GM21423 (cell line): Measurements from ENCODE around the gene UBP1.

Experiments used
- ATAC-seq: cut with Tn5 transposase; IDR thresholded peaks from one replicate; pipeline ENCODE4 v1.9.1; 2021; ENCODE audit warnings: mild to moderate bottlenecking, moderate library complexity; ENCODE audit not compliant: unreplicated experiment

UBP1 gene

GRCh38 chr3:33392144-33392543 lies 48.1 kb downstream of the UBP1 start:
- ATAC-seq, result no peak

GRCh38 chr3:33391255-33391995 lies 48.8 kb downstream of the UBP1 start:
- no peak for ATAC-seq

GRCh38 chr3:33389908-33390307 lies 50.3 kb downstream of the UBP1 start:
- no peak for ATAC-seq

DNA sequence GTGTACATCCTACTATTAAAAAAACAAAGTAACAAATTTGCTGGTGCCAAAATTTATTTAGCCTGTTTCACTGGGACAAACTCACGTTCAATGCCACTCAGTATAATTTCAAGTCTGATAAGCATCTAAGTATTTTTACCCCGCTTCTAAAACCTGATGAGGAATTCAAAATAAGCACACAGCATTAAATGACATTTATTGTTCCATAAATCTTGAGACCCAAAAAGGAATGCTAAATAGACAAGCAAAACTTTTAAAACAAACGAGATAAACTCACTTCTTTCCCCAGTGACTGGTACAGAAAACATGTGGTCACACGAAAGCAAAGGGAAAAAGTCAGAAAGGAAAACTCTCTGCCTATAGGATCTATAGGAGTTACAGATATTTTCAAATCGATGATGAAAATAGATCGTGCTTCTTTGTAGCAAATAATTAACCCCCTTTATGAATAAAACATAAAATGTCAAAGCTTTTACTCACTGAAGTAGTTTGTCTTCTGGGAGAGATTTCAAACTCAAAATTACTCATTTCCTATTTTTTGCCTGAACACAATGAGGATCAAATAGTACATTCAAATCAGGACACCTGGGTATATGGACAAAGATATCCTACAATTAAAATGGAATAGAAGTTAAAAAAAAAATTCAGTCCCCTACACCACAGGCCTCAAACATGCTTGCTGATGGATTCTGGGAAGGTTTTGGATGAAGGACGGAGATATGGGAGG lies 51.7 kb downstream of the UBP1 start:
- no peak for ATAC-seq

- no peak for ATAC-seq
Measured at GRCh38 chr3:33386631-33387030, 53.6 kb downstream of the UBP1 start.

- no peak for ATAC-seq
Measured at GRCh38 chr3:33385423-33385822, 54.8 kb downstream of the UBP1 start.

DNA sequence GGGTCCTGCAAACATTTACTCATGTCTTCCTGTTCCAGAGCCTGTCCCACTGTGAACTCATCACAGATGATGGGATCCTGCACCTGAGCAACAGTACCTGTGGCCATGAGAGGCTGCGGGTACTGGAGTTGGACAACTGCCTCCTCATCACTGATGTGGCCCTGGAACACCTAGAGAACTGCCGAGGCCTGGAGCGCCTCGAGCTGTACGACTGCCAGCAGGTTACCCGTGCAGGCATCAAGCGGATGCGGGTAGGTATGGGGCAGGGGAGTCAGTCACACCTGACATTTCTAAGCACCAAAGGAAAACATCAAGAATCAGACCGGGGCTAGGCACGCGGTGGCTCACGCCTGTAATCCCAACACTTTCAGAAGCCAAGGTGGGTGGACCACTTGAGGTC lies 56.3 kb downstream of the UBP1 start:
- ATAC-seq, result no peak

DNA sequence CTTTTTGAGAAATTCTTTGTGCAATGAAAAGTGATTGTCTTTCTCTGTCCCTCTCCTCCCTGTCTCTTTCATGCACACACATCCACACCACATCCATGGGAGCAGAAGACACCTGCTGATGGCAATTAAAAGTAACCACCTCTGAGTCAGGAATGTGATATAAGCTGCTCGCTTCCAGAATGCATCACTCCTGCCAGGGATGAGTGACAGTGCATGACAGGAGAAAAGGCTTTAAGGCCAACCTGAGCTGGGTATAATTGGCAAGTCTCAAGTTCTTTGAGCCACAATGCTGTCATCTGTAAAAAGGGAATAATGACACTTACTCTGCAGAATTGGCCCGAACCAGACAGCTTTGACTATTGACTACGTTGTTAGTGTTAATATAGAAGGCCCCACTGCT lies 59.6 kb downstream of the UBP1 start:
- ATAC-seq, result no peak

GRCh38 chr3:33377931-33378330 lies 62.3 kb downstream of the UBP1 start:
- no peak for ATAC-seq

- ATAC-seq, result no peak
Measured at GRCh38 chr3:33377489-33377888, 62.7 kb downstream of the UBP1 start.

- ATAC-seq, result no peak
Measured at GRCh38 chr3:33373082-33373437, 67.1 kb downstream of the UBP1 start.

DNA sequence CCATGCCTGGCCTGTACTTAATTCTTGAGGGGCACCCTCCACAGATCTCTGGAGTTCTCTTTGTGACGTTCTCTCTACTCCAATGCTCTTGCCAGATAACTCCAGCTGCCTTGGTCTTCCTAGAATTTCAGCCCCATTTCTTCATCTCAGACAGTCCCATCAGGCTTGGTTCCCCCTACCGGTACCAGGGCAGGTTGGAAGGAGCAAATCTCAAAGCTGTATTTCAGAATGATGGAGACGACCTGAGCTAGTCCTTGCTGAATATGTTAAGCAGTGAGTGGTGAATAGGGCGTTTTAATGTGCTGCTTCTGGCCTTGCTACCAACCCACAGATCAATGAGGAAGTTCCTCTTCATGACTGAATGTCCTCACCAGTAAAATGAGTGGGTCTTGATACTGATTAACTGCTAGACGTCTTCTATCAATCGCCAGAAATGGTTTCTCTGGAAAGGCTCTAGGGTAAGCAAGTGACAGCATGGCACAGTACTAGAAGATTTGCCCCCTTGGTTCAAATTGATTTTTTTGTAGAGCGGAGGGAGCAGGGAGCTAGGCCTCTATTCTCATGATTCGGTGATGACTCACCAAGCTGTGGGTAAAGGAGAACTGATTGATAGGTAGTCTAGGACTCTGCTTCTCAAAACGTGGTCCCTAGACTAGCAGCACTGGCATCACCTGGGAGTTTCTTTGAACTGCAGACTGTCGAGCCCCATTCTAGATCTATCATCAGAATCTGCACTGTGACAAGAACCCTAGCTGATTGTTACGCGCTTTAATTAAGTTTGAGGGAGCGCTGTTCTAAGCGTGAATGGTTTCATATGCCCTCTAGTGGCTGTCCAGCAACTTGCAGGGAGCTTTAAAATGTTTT lies 67.8 kb downstream of the UBP1 start:
- ATAC-seq, result no peak

DNA sequence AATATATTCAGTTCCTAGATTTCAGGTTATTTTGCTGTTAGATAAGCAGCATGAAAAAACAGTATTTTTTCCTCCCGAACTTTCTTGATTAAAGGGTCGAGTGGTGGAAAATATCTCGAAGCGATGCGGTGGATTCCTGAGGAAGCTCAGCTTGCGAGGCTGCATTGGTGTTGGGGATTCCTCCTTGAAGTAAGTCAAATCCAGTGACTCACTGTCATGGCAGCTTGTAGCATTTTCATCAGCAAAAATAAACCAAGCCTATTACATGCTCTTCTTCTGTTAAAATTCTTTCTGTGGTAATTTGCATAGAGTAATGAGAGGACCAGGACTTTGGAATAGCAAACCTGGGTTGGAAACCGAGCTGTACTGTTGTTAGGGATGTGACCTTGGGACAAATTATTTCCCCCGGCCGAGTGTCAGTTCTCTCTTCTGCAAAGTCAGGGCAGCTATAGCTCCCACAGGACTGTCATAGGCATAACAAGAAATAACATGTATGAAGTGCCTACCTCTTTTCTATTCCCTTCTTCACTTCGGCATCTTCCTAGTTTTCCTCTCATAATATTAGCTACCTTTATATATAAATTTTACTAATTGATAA lies 75.6 kb downstream of the UBP1 start:
- no peak for ATAC-seq

GRCh38 chr3:33364060-33364459 lies 76.1 kb downstream of the UBP1 start:
- no peak for ATAC-seq

DNA sequence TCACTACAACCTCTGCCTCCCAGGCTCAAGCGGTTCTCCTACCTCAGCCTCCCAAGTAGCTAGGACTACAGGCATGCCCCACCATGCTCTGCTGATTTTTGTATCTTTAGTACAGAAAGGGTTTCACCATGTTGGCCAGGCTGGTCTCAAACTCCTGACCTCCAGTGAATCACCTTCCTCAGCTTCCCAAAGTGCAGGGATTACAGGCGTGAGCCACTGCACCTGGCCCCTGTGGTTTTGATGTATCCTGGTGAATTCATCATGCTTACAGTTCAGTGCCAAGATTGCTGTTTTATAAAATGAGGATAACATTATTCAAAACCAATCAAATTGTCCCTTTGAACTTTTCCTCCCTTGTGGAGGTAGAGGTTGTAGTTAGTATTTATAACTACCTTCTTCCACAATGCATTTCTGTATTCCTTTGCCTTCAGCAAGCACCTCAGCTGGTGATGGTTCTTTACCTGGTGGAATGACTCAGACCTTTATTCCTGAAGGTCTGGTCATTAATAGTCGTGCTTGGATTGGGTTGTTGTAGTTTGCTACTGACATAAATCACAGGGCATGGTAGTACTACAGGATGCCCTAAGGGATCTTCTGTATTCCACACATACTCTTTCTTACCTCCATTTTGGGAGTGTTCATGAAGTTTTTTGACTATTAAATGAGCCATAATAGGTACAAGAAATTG lies 76.9 kb downstream of the UBP1 start:
- ATAC-seq, result no peak

GRCh38 chr3:33360136-33360825 lies 79.9 kb downstream of the UBP1 start:
- ATAC-seq, result no peak

DNA sequence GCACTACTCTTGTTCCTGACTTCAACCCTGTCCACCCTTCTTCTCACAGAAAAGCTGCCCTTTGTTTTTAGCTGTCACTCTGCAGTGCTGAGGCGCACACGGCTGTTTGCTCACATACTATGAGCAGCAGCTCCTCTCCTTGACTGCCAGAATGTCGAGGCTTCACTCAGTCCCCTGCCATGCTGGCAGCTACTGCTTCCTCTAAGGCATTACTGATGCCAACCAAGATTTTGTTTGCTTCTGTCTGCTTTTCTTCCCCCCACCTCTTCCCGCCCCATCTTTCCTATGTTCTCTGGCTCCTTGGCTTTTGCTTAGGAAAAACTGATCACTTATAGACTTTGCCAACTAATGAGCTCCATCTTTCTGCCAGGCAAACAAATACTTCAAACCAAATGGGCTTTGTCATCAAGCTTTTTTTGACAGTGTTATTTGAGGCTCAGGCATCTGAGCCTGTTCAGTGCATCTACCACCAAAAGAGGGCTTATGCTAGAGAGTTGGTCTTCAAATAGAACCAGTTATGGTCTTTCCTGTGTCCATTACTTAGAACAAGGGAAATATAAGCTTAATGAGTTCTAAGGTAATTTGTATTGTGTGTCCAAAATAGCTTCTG lies 81.9 kb downstream of the UBP1 start:
- ATAC-seq, result no peak

DNA sequence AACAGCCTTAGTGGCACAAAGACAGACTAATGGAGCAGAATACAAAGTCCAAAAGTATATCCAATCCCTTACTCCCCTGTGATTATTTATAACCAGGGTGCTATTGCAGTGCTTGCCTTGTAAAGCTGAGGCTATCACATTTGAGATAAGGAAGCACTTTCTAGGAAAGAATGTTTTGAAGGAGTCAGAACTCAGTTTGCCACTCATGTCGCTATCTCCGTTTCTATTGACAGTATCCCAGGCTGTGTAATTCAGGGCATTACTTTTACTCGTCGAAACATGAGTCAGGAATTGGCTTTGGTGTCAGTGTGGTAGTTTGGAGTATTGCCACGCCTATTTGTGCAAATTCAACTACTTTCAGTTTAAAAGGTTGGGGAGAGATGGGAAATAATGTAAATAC lies 84.6 kb downstream of the UBP1 start:
- ATAC-seq, result no peak

GRCh38 chr3:33339758-33340157 lies 100.4 kb downstream of the UBP1 start:
- no peak for ATAC-seq
